HUES6 (cell line): ENCODE measurements around the gene KLHDC4.

Experiments
- H3K27ac ChIP-seq: 2 replicates; pipeline ENCODE4 v1.7.0; 2013; ENCODE audit warnings: low read depth, mild to moderate bottlenecking, low read length, inconsistent platforms
- H3K27me3 ChIP-seq: 2 replicates; pipeline ENCODE4 v1.6.1; 2013; ENCODE audit warnings: low read length; ENCODE audit not compliant: control insufficient read depth, insufficient read depth
- H3K36me3 ChIP-seq: 2 replicates; pipeline ENCODE4 v1.6.1; 2013; ENCODE audit warnings: low read length; ENCODE audit not compliant: control insufficient read depth, insufficient read depth
- H3K4me1 ChIP-seq: 2 replicates; pipeline ENCODE4 v1.6.1; 2013; ENCODE audit warnings: low read length; ENCODE audit not compliant: control insufficient read depth, insufficient read depth
- H3K4me3 ChIP-seq: 2 replicates; pipeline ENCODE4 v1.5.1; 2013; ENCODE audit warnings: low read depth, low read length
- H3K9ac ChIP-seq: one replicate; pipeline ENCODE4 v1.6.1; 2013; ENCODE audit warnings: mild to moderate bottlenecking, low read length
- H3K9me3 ChIP-seq: 2 replicates; pipeline ENCODE4 v1.6.1; 2013; ENCODE audit warnings: low read depth, low read length; ENCODE audit not compliant: control insufficient read depth, insufficient read depth

The KLHDC4 gene

GRCh38 chr16:87704754-87705353 is 60.9 kb downstream of the KLHDC4 start:
- no peak overlapping the region for H3K9ac ChIP-seq
- no peak overlapping the region for H3K27ac ChIP-seq
- H3K36me3 ChIP-seq, result peaks cover 78% of the 10 kb centered on the region
- no peak overlapping the region for H3K4me3 ChIP-seq
- peaks cover 9% of the 10 kb centered on the region; the same call in 1 of the 2 replicates for H3K4me1 ChIP-seq
- no peaks in the 10 kb centered on the region for H3K9me3 ChIP-seq
- H3K27me3 ChIP-seq, result no peaks in the 10 kb centered on the region

- no peak overlapping the region for H3K9ac ChIP-seq
- H3K27me3 ChIP-seq, result no peaks in the 10 kb centered on the region
- H3K4me3 ChIP-seq, result no peak overlapping the region
- H3K27ac ChIP-seq, result no peak overlapping the region
- H3K36me3 ChIP-seq, result peaks cover 76% of the 10 kb centered on the region
- H3K9me3 ChIP-seq, result no peaks in the 10 kb centered on the region
- peaks cover 9% of the 10 kb centered on the region; the same call in 1 of the 2 replicates for H3K4me1 ChIP-seq
These were observed 61.9 kb downstream of the KLHDC4 start for GRCh38 chr16:87703835-87704375.

- Histone ChIP-seq H3K9ac (no peak overlapping the region), H3K36me3 (peaks cover 75% of the 10 kb centered on the region), H3K4me3 (no peak overlapping the region), H3K27ac (no peak overlapping the region), H3K9me3 (no peaks in the 10 kb centered on the region), H3K4me1 (peaks cover 9% of the 10 kb centered on the region; the same call in 1 of the 2 replicates), H3K27me3 (no peaks in the 10 kb centered on the region)
These were observed 62.7 kb downstream of the KLHDC4 start for GRCh38 chr16:87703071-87703470.

- no peaks in the 10 kb centered on the region for H3K27me3 ChIP-seq
- no peak overlapping the region for H3K27ac ChIP-seq
- H3K36me3 ChIP-seq, result peaks cover 76% of the 10 kb centered on the region
- no peak overlapping the region for H3K9ac ChIP-seq
- no peak overlapping the region for H3K4me3 ChIP-seq
- peaks cover 9% of the 10 kb centered on the region; the same call in 1 of the 2 replicates for H3K4me1 ChIP-seq
- no peaks in the 10 kb centered on the region for H3K9me3 ChIP-seq
These were observed 63.4 kb downstream of the KLHDC4 start for GRCh38 chr16:87702325-87702811.

- Histone ChIP-seq H3K4me1 (peaks cover 2% of the 10 kb centered on the region; the same call in 1 of the 2 replicates), H3K27me3 (no peaks in the 10 kb centered on the region), H3K4me3 (no peak overlapping the region), H3K9me3 (no peaks in the 10 kb centered on the region), H3K9ac (no peak overlapping the region), H3K27ac (no peak overlapping the region), H3K36me3 (peaks cover 76% of the 10 kb centered on the region)
These were observed 64.3 kb downstream of the KLHDC4 start for GRCh38 chr16:87701505-87701921.

GRCh38 chr16:87701078-87701460 is 64.7 kb downstream of the KLHDC4 start:
- Histone ChIP-seq H3K4me1 (no peaks in the 10 kb centered on the region), H3K27me3 (no peaks in the 10 kb centered on the region), H3K9me3 (no peaks in the 10 kb centered on the region), H3K4me3 (no peak overlapping the region), H3K9ac (no peak overlapping the region), H3K27ac (no peak overlapping the region), H3K36me3 (peaks cover 79% of the 10 kb centered on the region)

GRCh38 chr16:87700406-87701077 is 65.2 kb downstream of the KLHDC4 start:
- Histone ChIP-seq H3K4me3 (no peak overlapping the region), H3K9me3 (no peaks in the 10 kb centered on the region), H3K36me3 (peaks cover 84% of the 10 kb centered on the region), H3K4me1 (no peaks in the 10 kb centered on the region), H3K9ac (no peak overlapping the region), H3K27me3 (no peaks in the 10 kb centered on the region), H3K27ac (no peak overlapping the region)

- no peaks in the 10 kb centered on the region for H3K4me1 ChIP-seq
- peaks cover 86% of the 10 kb centered on the region for H3K36me3 ChIP-seq
- H3K27ac ChIP-seq, result no peak overlapping the region
- H3K9ac ChIP-seq, result no peak overlapping the region
- H3K4me3 ChIP-seq, result no peak overlapping the region
- no peaks in the 10 kb centered on the region for H3K27me3 ChIP-seq
- H3K9me3 ChIP-seq, result no peaks in the 10 kb centered on the region
These were observed 67.0 kb downstream of the KLHDC4 start for GRCh38 chr16:87698676-87699199.

- Histone ChIP-seq H3K36me3 (peaks cover 84% of the 10 kb centered on the region), H3K9ac (no peak overlapping the region), H3K9me3 (no peaks in the 10 kb centered on the region), H3K27me3 (no peaks in the 10 kb centered on the region), H3K4me1 (no peaks in the 10 kb centered on the region), H3K27ac (no peak overlapping the region), H3K4me3 (no peak overlapping the region)
These were observed 67.5 kb downstream of the KLHDC4 start for GRCh38 chr16:87698241-87698640.

- H3K9ac ChIP-seq, result no peak overlapping the region
- no peaks in the 10 kb centered on the region for H3K4me1 ChIP-seq
- no peak overlapping the region for H3K27ac ChIP-seq
- no peaks in the 10 kb centered on the region for H3K9me3 ChIP-seq
- peaks cover 80% of the 10 kb centered on the region for H3K36me3 ChIP-seq
- no peaks in the 10 kb centered on the region for H3K27me3 ChIP-seq
- H3K4me3 ChIP-seq, result no peak overlapping the region
These were observed 68.0 kb downstream of the KLHDC4 start for GRCh38 chr16:87697792-87698191.

GRCh38 chr16:87697256-87697655 is 68.5 kb downstream of the KLHDC4 start:
- Histone ChIP-seq H3K4me1 (no peaks in the 10 kb centered on the region), H3K9me3 (no peaks in the 10 kb centered on the region), H3K27ac (no peak overlapping the region), H3K9ac (no peak overlapping the region), H3K27me3 (no peaks in the 10 kb centered on the region), H3K36me3 (peaks cover 76% of the 10 kb centered on the region), H3K4me3 (no peak overlapping the region)
